IMR-90 (cell line): ENCODE data around the gene EMC9. TPM values are rescaled to one million over a fixed set of nuclear protein-coding genes. Genes with fewer than 3 reads are reported as not detected.

Experiments used
- ATAC-seq: fragments of 200-7000 bp; cut with Tn5 transposase; 2 replicates; pipeline ENCODE4 v1.9.1; 2020; ENCODE audit warnings: low read depth, mild to moderate bottlenecking, moderate library complexity
- BruUV-seq: library from RNA; stranded (reverse); fragments of 400-500 nt; replicated peaks from 2 replicates; lab custom pipeline; 2021; lab: Mats Ljungman, UMichigan
- CTCF ChIA-PET: fragments of 300-600 bp; formaldehyde crosslinking; extraction: SDS; loops from one replicate; lab custom pipeline; 2021; ENCODE audit warnings: antibody characterized with exemption; lab: Yijun Ruan, JAX
- POLR2A ChIA-PET: fragments of 300-600 bp; sonication (Branson Sonifier 250); formaldehyde crosslinking; loops from one replicate; lab custom pipeline; 2022; ENCODE audit warnings: antibody characterized with exemption; ENCODE audit not compliant: unreplicated experiment; lab: Charles Lee
- DNase-seq: peaks from one replicate; pipeline ENCODE4 v3.0.0; 2013
- H2AFZ ChIP-seq: replicated peaks from 2 replicates; pipeline ENCODE3; 2013; ENCODE audit warnings: low read length, mild to moderate bottlenecking; ENCODE audit not compliant: poor library complexity
- H2AK5ac ChIP-seq: 2 replicates; pipeline ENCODE4 v1.6.1; 2013; ENCODE audit warnings: low read depth, low read length, inconsistent platforms
- H2AK9ac ChIP-seq: replicated peaks from 2 replicates; pipeline ENCODE3; 2013; ENCODE audit warnings: mild to moderate bottlenecking, low read depth, low read length, moderate library complexity; ENCODE audit not compliant: poor library complexity
- H2BK120ac ChIP-seq: 2 replicates; pipeline ENCODE4 v1.6.1; 2013; ENCODE audit warnings: low read depth, low read length, inconsistent platforms
- H2BK15ac ChIP-seq: 3 replicates; pipeline ENCODE4 v1.6.1; 2013; ENCODE audit warnings: low read depth, low read length, inconsistent platforms
- H2BK20ac ChIP-seq: 2 replicates; pipeline ENCODE4 v1.6.1; 2013; ENCODE audit warnings: low read depth, mild to moderate bottlenecking, inconsistent platforms, low read length, moderate library complexity
- H2BK5ac ChIP-seq: 2 replicates; pipeline ENCODE4 v1.6.1; 2013; ENCODE audit warnings: mild to moderate bottlenecking, low read depth, low read length, inconsistent platforms; ENCODE audit not compliant: poor library complexity, severe bottlenecking
- H3K14ac ChIP-seq: replicated peaks from 2 replicates; pipeline ENCODE4 v1.6.1; 2013; ENCODE audit warnings: low read depth, low read length, inconsistent platforms
- H3K18ac ChIP-seq: 2 replicates; pipeline ENCODE4 v1.6.1; 2013; ENCODE audit warnings: low read depth, low read length, control low read depth
- H3K23ac ChIP-seq: 2 replicates; pipeline ENCODE4 v1.6.1; 2013; ENCODE audit warnings: low read depth, low read length, inconsistent platforms
- H3K27ac ChIP-seq: 2 replicates; pipeline ENCODE4 v1.5.1; 2013; ENCODE audit warnings: mild to moderate bottlenecking, control low read depth, low read length; ENCODE audit not compliant: insufficient read depth
- H3K27me3 ChIP-seq: 2 replicates; pipeline ENCODE4 v1.6.1; 2013; ENCODE audit warnings: low read length; ENCODE audit not compliant: control insufficient read depth, insufficient read depth
- H3K36me3 ChIP-seq: 2 replicates; pipeline ENCODE4 v1.6.1; 2013; ENCODE audit warnings: low read length, mixed read lengths; ENCODE audit not compliant: control insufficient read depth, insufficient read depth
- H3K4ac ChIP-seq: 2 replicates; pipeline ENCODE4 v1.6.1; 2013; ENCODE audit warnings: low read depth, low read length, inconsistent platforms
- H3K4me1 ChIP-seq: 2 replicates; pipeline ENCODE4 v1.6.1; 2013; ENCODE audit warnings: low read length, mixed read lengths; ENCODE audit not compliant: control insufficient read depth, insufficient read depth
- H3K4me2 ChIP-seq: 2 replicates; pipeline ENCODE4 v1.6.1; 2013; ENCODE audit warnings: low read depth, mild to moderate bottlenecking, control low read depth, low read length, moderate library complexity
- H3K4me3 ChIP-seq: 2 replicates; pipeline ENCODE4 v1.5.1; 2013; ENCODE audit warnings: low read depth, mild to moderate bottlenecking, control low read depth, low read length, moderate library complexity; ENCODE audit not compliant: insufficient read depth
- H3K56ac ChIP-seq: 2 replicates; pipeline ENCODE4 v1.6.1; 2013; ENCODE audit warnings: low read length, inconsistent platforms; ENCODE audit not compliant: insufficient read depth; ENCODE audit errors: extremely low read depth
- H3K79me1 ChIP-seq, 2 experiments: 2 replicates each; pipeline ENCODE4 v1.6.1; 2013; ENCODE audit warnings: low read length in 2 of 2, inconsistent platforms in 1 of 2, low read depth in 1 of 2
- H3K9ac ChIP-seq: 2 replicates; pipeline ENCODE4 v1.6.1; 2013; ENCODE audit warnings: low read depth, low read length, control low read depth
- H3K9me1 ChIP-seq: 2 replicates; pipeline ENCODE4 v1.6.1; 2013; ENCODE audit warnings: low read length, inconsistent platforms; ENCODE audit not compliant: insufficient read depth
- H3K9me3 ChIP-seq: 2 replicates; pipeline ENCODE4 v1.6.1; 2013; ENCODE audit warnings: low read length; ENCODE audit not compliant: control insufficient read depth, insufficient read depth
- H4K20me1 ChIP-seq: 2 replicates; pipeline ENCODE4 v1.6.1; 2013; ENCODE audit warnings: low read length, inconsistent platforms; ENCODE audit not compliant: insufficient read depth
- H4K5ac ChIP-seq: 2 replicates; pipeline ENCODE4 v1.6.1; 2013; ENCODE audit warnings: mild to moderate bottlenecking, low read depth, low read length, control low read depth
- H4K8ac ChIP-seq, 2 experiments: 2 replicates each; pipeline ENCODE4 v1.6.1; 2013; ENCODE audit warnings: low read depth in 2 of 2, low read length in 2 of 2, control low read depth in 1 of 2, inconsistent platforms in 1 of 2
- H4K91ac ChIP-seq: 2 replicates; pipeline ENCODE4 v1.6.1; 2013; ENCODE audit warnings: low read depth, low read length, inconsistent platforms; ENCODE audit not compliant: insufficient read depth
- BHLHE40 ChIP-seq: fragments of 150-350 bp; IDR thresholded peaks from 2 replicates; pipeline ENCODE4 v1.6.1; 2016; ENCODE audit warnings: mild to moderate bottlenecking, low read depth, low read length
- CEBPB ChIP-seq: IDR thresholded peaks from 2 replicates; pipeline ENCODE4 v1.6.1; 2012; ENCODE audit warnings: low read depth, low read length, improper control_type of control experiment
- CHD1 ChIP-seq: IDR thresholded peaks from 2 replicates; pipeline ENCODE4 v1.6.1; 2012; ENCODE audit warnings: low read depth, low read length, improper control_type of control experiment
- CTCF ChIP-seq: conservative IDR thresholded peaks from 2 replicates; pipeline ENCODE4 v1.5.1; 2012; ENCODE audit warnings: mild to moderate bottlenecking, low read depth, low read length, improper control_type of control experiment
- ELK1 ChIP-seq: fragments of 150-350 bp; IDR thresholded peaks from 2 replicates; pipeline ENCODE4 v1.6.1; 2016; ENCODE audit warnings: low read depth, mild to moderate bottlenecking, low read length, moderate library complexity, borderline replicate concordance
- FOS ChIP-seq: fragments of 150-350 bp; IDR thresholded peaks from 2 replicates; pipeline ENCODE4 v1.6.1; 2016; ENCODE audit warnings: low read depth, low read length
- MAFK ChIP-seq: IDR thresholded peaks from 2 replicates; pipeline ENCODE4 v1.6.1; 2012; ENCODE audit warnings: low read depth, low read length, improper control_type of control experiment
- MAZ ChIP-seq: IDR thresholded peaks from 2 replicates; pipeline ENCODE4 v1.6.1; 2012; ENCODE audit warnings: low read depth, mild to moderate bottlenecking, low read length, improper control_type of control experiment, moderate library complexity, borderline replicate concordance
- MXI1 ChIP-seq: IDR thresholded peaks from 2 replicates; pipeline ENCODE4 v1.6.1; 2012; ENCODE audit warnings: low read depth, mild to moderate bottlenecking, low read length, moderate library complexity, borderline replicate concordance
- NFE2L2 ChIP-seq: fragments of 150-350 bp; IDR thresholded peaks from 2 replicates; pipeline ENCODE4 v1.6.1; 2016; ENCODE audit warnings: low read depth, mild to moderate bottlenecking, low read length
- POLR2A ChIP-seq: IDR thresholded peaks from 2 replicates; pipeline ENCODE4 v1.6.1; 2012; ENCODE audit warnings: mild to moderate bottlenecking, low read depth, low read length
- RAD21 ChIP-seq: IDR thresholded peaks from 2 replicates; pipeline ENCODE4 v1.6.1; 2012; ENCODE audit warnings: low read length, improper control_type of control experiment
- RCOR1 ChIP-seq: IDR thresholded peaks from 2 replicates; pipeline ENCODE4 v1.6.1; 2012; ENCODE audit warnings: mild to moderate bottlenecking, low read length, improper control_type of control experiment; ENCODE audit not compliant: insufficient replicate concordance
- RFX5 ChIP-seq: IDR thresholded peaks from 2 replicates; pipeline ENCODE4 v1.8.0; 2012; ENCODE audit warnings: low read depth, mild to moderate bottlenecking, low read length, moderate library complexity
- SMC3 ChIP-seq: fragments of 150-350 bp; IDR thresholded peaks from 2 replicates; pipeline ENCODE4 v1.6.1; 2016; ENCODE audit warnings: low read depth, mild to moderate bottlenecking, antibody characterized with exemption, low read length, moderate library complexity
- USF2 ChIP-seq: fragments of 150-350 bp; IDR thresholded peaks from 2 replicates; pipeline ENCODE4 v1.6.1; 2017; ENCODE audit warnings: mild to moderate bottlenecking, antibody characterized with exemption, low read length, low read depth
- WGBS, 2 experiments: methylation state at CpG; one replicate each; pipeline versions ENCODE4 v1.1.5 to v1.1.7; 2013; ENCODE audit warnings: missing lambda C conversion rate in 2 of 2; ENCODE audit not compliant: insufficient read length in 1 of 2; ENCODE audit errors: extremely low coverage in 2 of 2; 5-methylcytosine and 5-hydroxymethylcytosine counted together
- dilution Hi-C: fragments of 300-500 bp; cut with HindIII; formaldehyde crosslinking; loops from one replicate; pipeline ENCODE4 v1.14.3; 2018; ENCODE audit warnings: low sequenced_read_pairs; ENCODE audit not compliant: unreplicated experiment
- in situ Hi-C: fragments of 300-500 bp; cut with MboI; formaldehyde crosslinking; loops from 3 replicates; pipeline ENCODE4 v1.14.3; 2019; ENCODE audit warnings: low sequenced_read_pairs, inconsistent platforms, mixed read lengths
- intact Hi-C: fragments of 100-400 bp; cut with micrococcal nuclease; formaldehyde crosslinking; loops from 2 replicates; pipeline ENCODE4 v1.10.0; 2022
- polyA plus RNA-seq, 3 experiments: library from polyadenylated mRNA; depleted of rRNA; stranded (reverse); fragments of >200 nt; gene quantifications; 2 replicates each; pipeline ENCODE4 v1.2.3, GENCODE V29; 2012; ENCODE audit warnings: low replicate concordance in 1 of 3
- total RNA-seq: library from RNA; depleted of rRNA; stranded (reverse); fragments of >200 nt; gene quantifications from 2 replicates; pipeline ENCODE4 v1.2.3, GENCODE V29; 2012

Gene EMC9
- total and polyA plus RNA-seq, 2 of the 4 experiments (the other 2 are of a cell fraction) = 15.1 to 19.2 TPM

- Histone ChIP-seq H4K8ac (no peak overlapping the region), H2BK5ac (no peak overlapping the region), H3K27ac (no peak overlapping the region), H3K27me3 (no peaks in the 10 kb centered on the region), H2AFZ (no peak overlapping the region), H3K79me1 (peaks cover 11 to 26% of the 10 kb centered on the region in 2 experiments; a peak in 3 of 4 replicates), H3K4me2 (no peak overlapping the region), H3K9ac (no peak overlapping the region), H3K18ac (no peak overlapping the region), H4K91ac (no peak overlapping the region), H3K9me1 (peaks cover 17% of the 10 kb centered on the region), H2AK5ac (no peak overlapping the region), H3K4me3 (no peak overlapping the region), H3K23ac (no peak overlapping the region), H2BK15ac (no peak overlapping the region), H2BK120ac (no peak overlapping the region), H3K4ac (no peak overlapping the region), H3K36me3 (peaks cover 14% of the 10 kb centered on the region), H3K56ac (no peak overlapping the region), H3K14ac (no peak overlapping the region), H3K9me3 (no peaks in the 10 kb centered on the region), H4K20me1 (peaks cover 10% of the 10 kb centered on the region; the same call in 1 of the 2 replicates), H3K4me1 (peaks cover 8% of the 10 kb centered on the region; the same call in 1 of the 2 replicates), H2BK20ac (no peak overlapping the region), H4K5ac (no peak overlapping the region), H2AK9ac (no peak overlapping the region)
- no TSS peak for BruUV-seq
- CTCF ChIA-PET = interaction anchor here (1.1 kb wide), 1 partner anchor 27 kb away, joined by 4 read pairs; the partner anchor contains the start of gene IRF9
- intact Hi-C loops = no loop called here
- no peak for DNase-seq
- POLR2A ChIA-PET = interaction anchor here (0.7 kb wide), 1 partner anchor 207 kb away, joined by 6 read pairs; no protein-coding TSS in a partner anchor
- ATAC-seq = no peak
- TF ChIP-seq RAD21 = no peak
- TF ChIP-seq USF2 = no peak
- no peak for TF ChIP-seq MXI1
- TF ChIP-seq CHD1 = no peak
- no peak for TF ChIP-seq BHLHE40
- no peak for TF ChIP-seq SMC3
- TF ChIP-seq MAZ = no peak
- no peak for TF ChIP-seq MAFK
- no peak for TF ChIP-seq RFX5
- TF ChIP-seq FOS = no peak
- no peak for TF ChIP-seq ELK1
- no peak for TF ChIP-seq POLR2A
- TF ChIP-seq RCOR1 = no peak
- no peak for TF ChIP-seq CTCF
- no peak for TF ChIP-seq CEBPB
- no peak for TF ChIP-seq NFE2L2
- no CpG with 5 or more reads among the region's 1 CpG for WGBS, 2 experiments
- in situ Hi-C loops = loop anchor here (10.0 to 25.0 kb wide), 3 partner anchors 301 to 1046 kb away; partner anchors contain the start of genes ACIN1, BCL2L2, C14orf119 and PABPN1
- dilution Hi-C loops = no loop called here
Measured at GRCh38 chr14:24133735-24134134, 7.7 kb downstream of the EMC9 start.
